Measurements from ENCODE around the gene ECI1.

ECI1 gene

DNA sequence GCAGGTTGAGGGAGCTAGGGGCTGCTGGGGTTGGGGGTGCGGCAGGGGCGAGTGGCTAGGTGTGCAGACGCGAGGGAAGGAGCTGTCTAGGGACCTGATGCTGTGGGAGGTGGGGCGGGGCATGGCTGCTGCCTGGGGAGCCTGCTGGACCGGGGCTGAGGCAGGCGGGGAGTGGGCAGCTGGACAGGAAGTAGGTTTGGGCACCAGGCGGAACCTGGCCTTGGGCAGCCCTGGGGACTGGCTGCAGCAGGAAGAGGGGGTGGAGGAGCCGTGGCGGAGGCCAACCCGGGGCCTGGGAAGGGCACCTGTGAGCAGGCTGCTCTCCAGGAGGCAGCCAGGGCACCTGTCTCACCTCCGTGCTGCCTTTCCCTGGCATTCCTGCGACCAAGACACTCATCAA, 21.0 kb downstream of the ECI1 start:
- TF ChIP-seq, protein P1, sequence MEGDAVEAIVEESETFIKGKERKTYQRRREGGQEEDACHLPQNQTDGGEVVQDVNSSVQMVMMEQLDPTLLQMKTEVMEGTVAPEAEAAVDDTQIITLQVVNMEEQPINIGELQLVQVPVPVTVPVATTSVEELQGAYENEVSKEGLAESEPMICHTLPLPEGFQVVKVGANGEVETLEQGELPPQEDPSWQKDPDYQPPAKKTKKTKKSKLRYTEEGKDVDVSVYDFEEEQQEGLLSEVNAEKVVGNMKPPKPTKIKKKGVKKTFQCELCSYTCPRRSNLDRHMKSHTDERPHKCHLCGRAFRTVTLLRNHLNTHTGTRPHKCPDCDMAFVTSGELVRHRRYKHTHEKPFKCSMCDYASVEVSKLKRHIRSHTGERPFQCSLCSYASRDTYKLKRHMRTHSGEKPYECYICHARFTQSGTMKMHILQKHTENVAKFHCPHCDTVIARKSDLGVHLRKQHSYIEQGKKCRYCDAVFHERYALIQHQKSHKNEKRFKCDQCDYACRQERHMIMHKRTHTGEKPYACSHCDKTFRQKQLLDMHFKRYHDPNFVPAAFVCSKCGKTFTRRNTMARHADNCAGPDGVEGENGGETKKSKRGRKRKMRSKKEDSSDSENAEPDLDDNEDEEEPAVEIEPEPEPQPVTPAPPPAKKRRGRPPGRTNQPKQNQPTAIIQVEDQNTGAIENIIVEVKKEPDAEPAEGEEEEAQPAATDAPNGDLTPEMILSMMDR (IDR thresholded peaks at IDR 0.05; ENCODE audit: low read depth, low read length), result no peak
- DNase-seq (ENCODE audit: extremely low read depth, low read depth), result no peak

DNA sequence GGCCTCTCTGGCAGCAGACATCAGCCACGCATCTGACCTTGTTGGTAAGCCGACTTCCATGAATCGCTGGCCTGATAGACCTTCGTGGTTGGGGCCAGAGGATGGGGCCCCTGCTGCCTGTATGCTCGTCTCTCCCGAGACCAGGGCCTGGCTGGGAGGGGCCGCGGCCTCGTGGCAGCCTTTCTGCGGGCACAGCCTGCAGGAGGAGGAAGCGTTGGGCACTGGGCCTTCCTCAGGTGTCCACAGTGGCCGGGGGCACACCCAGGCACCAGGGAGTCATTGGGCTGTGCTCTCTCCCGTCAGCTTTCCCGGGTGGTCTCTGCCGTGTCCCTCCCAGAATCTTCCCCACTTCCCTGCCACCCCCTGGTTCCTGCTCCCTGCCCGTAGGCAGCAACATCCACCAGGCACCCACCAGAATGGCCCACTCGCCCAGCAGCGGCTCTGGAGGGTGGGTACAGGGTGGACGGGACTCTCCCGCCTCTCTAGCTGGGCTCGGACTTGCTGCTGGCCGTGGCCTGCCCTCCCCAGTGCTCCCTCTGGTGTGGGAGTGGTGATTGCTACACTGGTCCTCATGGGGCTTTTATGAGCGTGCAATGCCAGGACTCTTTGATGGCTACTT, 21.6 kb downstream of the ECI1 start:
- TF ChIP-seq, protein P1 (IDR thresholded peaks at IDR 0.05; ENCODE audit: low read depth, low read length), result no peak
- DNase-seq (ENCODE audit: extremely low read depth, low read depth), result no peak

DNA sequence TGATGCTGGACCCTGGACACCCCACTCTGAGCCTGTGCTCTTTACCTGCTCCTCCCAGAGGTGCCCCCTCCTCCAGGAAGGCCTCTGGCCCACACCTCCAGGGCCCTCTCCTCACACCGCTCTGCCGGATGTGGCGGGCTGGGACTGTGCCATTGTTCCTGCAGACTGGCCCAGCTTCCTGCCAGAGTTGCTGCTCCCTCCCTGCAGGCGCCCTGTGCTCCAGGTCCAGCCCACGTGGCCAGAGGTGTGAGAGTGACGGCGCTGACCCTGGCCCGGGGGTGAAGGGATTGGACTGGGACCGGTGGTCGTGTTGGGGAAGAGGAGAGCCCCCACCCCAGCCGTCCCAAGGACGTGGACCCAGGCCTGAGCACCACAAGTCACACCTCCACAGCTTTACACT, 22.3 kb downstream of the ECI1 start:
- TF ChIP-seq, protein P1 (IDR thresholded peaks at IDR 0.05; ENCODE audit: low read depth, low read length), result no peak
- DNase-seq (ENCODE audit: extremely low read depth, low read depth), result no peak

DNA sequence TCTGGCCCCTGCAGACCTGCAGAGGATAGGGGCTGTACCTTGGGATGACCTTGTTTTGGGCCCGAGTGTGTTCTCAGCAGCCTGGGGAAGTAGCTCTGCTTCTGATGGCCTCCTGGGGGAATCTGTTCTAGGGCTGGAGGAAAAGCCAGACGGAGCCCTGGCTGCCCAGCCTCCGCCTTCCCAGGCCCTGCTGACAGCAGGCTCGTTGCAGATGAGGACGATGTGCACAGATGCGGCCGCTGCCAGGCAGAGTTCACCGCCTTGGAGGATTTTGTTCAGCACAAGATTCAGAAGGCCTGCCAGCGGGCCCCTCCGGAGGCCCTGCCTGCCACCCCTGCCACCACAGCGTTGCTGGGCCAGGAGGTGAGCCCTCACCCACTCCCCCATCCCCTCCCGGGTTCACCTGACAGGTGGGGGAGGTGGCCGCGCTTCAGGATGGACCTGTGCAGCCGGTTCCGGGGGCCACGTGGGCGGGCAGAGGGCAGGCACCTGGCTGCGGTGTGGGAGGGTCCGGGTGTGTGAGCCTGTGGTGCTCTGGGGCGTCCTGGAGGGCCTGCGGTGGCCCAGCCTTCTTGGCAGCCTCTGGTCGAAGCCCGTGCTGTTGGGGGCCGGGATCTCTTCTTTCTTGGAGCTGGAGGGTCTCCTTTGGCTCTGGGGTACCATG, 23.1 kb downstream of the ECI1 start:
- TF ChIP-seq, protein P1 (IDR thresholded peaks at IDR 0.05; ENCODE audit: low read depth, low read length), result no peak
- no peak for DNase-seq (ENCODE audit: extremely low read depth, low read depth)

DNA sequence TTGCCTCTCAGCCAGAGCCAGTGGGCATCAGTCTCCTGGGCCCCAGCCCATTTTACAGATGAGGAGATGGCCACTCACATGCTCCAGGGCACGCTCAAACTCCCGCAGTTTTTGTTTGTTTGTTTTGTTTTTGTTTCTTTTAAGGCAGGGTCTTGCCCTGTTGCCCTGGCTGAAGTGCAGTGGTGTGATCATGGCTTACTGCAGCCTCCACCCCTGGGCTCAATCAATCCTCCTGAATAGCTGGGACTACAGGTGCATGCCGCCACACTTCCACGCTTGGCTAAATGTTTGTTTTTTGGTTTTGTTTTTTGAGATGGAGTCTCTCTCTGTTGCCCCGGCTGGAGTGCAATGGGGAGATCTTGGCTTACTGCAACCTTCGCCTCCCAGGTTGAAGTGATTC, 24.5 kb downstream of the ECI1 start:
- TF ChIP-seq, protein P1 (IDR thresholded peaks at IDR 0.05; ENCODE audit: low read depth, low read length), result no peak
- DNase-seq (ENCODE audit: extremely low read depth, low read depth), result no peak

DNA sequence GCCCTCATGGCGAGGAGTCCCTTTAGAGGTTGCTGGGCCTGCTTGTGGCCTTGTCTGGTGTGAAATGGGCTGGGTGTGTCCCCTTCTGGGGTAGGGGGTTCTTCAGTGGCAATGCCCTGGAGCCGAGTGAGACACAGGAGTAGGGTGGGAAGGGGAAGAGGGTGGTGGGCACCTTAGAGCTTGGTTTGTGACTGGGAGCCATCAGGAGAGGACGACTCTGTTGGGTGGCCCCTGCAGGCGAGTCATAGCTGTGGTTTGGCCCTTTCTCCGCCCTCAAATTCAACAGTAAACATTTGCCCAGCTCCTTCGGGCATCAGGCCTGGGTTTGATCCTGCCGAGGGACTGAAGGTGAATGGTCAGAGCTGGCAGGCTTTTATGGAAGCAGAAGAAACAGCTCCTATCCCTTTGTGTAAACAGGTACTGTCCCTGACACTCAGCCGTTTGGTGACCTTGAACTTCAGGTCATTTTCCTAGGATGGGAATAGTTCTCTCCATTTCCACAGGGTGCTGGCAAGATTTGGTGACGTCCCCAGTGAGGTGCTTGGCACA, 25.1 kb downstream of the ECI1 start:
- no peak for DNase-seq (ENCODE audit: extremely low read depth, low read depth)

More for the DNA sequence above, 25.1 kb downstream of the ECI1 start:
- TF ChIP-seq, protein P1 (IDR thresholded peaks at IDR 0.05; ENCODE audit: low read depth, low read length), result no peak
